ENCODE measurements around the gene EP400.
"Not testable (repeated sequence)": the region's sequence is repeated elsewhere in the genome, so short reads cannot be mapped to it uniquely, and the experiment has no call there.

Gene EP400

GRCh38 chr12:132102297-132102696 lies 152.6 kb downstream of the EP400 start:
- Mint-ChIP-seq H3K27me3 (ENCODE audit: low read depth) (no peaks in the 10 kb centered on the region), H3K4me3 (no peak overlapping the region), H3K9me3 (no peaks in the 10 kb centered on the region), H3K4me1 (no peaks in the 10 kb centered on the region), H3K27ac (no peak overlapping the region), H3K36me3 (ENCODE audit: low read depth) (peaks cover 29% of the 10 kb centered on the region)
- TF ChIP-seq CTCF (IDR thresholded peaks at IDR 0.05; ENCODE audit: unreplicated experiment in 3 of 3), result no peak

- H3K4me3 Mint-ChIP-seq; H3K27me3 Mint-ChIP-seq (ENCODE audit: low read depth); H3K9me3 Mint-ChIP-seq; H3K27ac Mint-ChIP-seq; H3K4me1 Mint-ChIP-seq: not testable (repeated sequence)
- peaks cover 28% of the 10 kb centered on the region for H3K36me3 Mint-ChIP-seq (ENCODE audit: low read depth)
These were observed 153.3 kb downstream of the EP400 start for GRCh38 chr12:132103072-132103471.

- no peak for TF ChIP-seq CTCF (IDR thresholded peaks at IDR 0.05; ENCODE audit: unreplicated experiment in 3 of 3)
- Mint-ChIP-seq H3K27me3 (ENCODE audit: low read depth) (no peaks in the 10 kb centered on the region), H3K4me1 (no peaks in the 10 kb centered on the region), H3K36me3 (ENCODE audit: low read depth) (peaks cover 28% of the 10 kb centered on the region), H3K27ac (no peak overlapping the region), H3K4me3 (no peak overlapping the region), H3K9me3 (no peaks in the 10 kb centered on the region)
These were observed 154.0 kb downstream of the EP400 start for GRCh38 chr12:132103542-132104308.

- H3K36me3 Mint-ChIP-seq (ENCODE audit: low read depth), result peaks cover 28% of the 10 kb centered on the region
- no peak overlapping the region for H3K4me3 Mint-ChIP-seq
- H3K9me3 Mint-ChIP-seq, result no peaks in the 10 kb centered on the region
- no peaks in the 10 kb centered on the region for H3K27me3 Mint-ChIP-seq (ENCODE audit: low read depth)
- no peak overlapping the region for H3K27ac Mint-ChIP-seq
- no peaks in the 10 kb centered on the region for H3K4me1 Mint-ChIP-seq
- TF ChIP-seq CTCF (IDR thresholded peaks at IDR 0.05; ENCODE audit: unreplicated experiment in 3 of 3), result no peak
These were observed 155.7 kb downstream of the EP400 start for GRCh38 chr12:132105467-132105866.

GRCh38 chr12:132106921-132107320 lies 157.2 kb downstream of the EP400 start:
- Mint-ChIP-seq H3K9me3 (no peaks in the 10 kb centered on the region), H3K4me3 (no peak overlapping the region), H3K27me3 (ENCODE audit: low read depth) (no peaks in the 10 kb centered on the region), H3K36me3 (ENCODE audit: low read depth) (peaks cover 40% of the 10 kb centered on the region), H3K4me1 (no peaks in the 10 kb centered on the region), H3K27ac (no peak overlapping the region)
- no peak for TF ChIP-seq CTCF (IDR thresholded peaks at IDR 0.05; ENCODE audit: unreplicated experiment in 3 of 3)

- H3K4me1 Mint-ChIP-seq, result no peaks in the 10 kb centered on the region
- TF ChIP-seq CTCF (IDR thresholded peaks at IDR 0.05; ENCODE audit: unreplicated experiment in 3 of 3), result no peak
- no peaks in the 10 kb centered on the region for H3K9me3 Mint-ChIP-seq
- H3K36me3 Mint-ChIP-seq (ENCODE audit: low read depth), result peaks cover 44% of the 10 kb centered on the region
- no peaks in the 10 kb centered on the region for H3K27me3 Mint-ChIP-seq (ENCODE audit: low read depth)
- no peak overlapping the region for H3K4me3 Mint-ChIP-seq
- no peak overlapping the region for H3K27ac Mint-ChIP-seq
These were observed 158.6 kb downstream of the EP400 start for GRCh38 chr12:132108211-132108832.
